Urinary bladder (tissue), 4 donors: ENCODE measurements around the gene NEK4. TPM values are rescaled to one million over a fixed set of nuclear protein-coding genes. Genes with fewer than 3 reads are reported as not detected.

Source experiments
- DNase-seq: peaks from one replicate; pipeline ENCODE4 v3.0.0-alpha.2; 2015; ENCODE audit errors: extremely low spot score
- H3K27ac ChIP-seq: one replicate; pipeline ENCODE4 v1.5.1; 2013; ENCODE audit warnings: low read depth, mild to moderate bottlenecking, moderate library complexity
- H3K36me3 ChIP-seq: one replicate; pipeline ENCODE4 v1.6.1; 2013; ENCODE audit warnings: mild to moderate bottlenecking, moderate library complexity; ENCODE audit not compliant: insufficient read depth
- H3K4me1 ChIP-seq: one replicate; pipeline ENCODE4 v1.6.1; 2013; ENCODE audit warnings: mild to moderate bottlenecking, moderate library complexity; ENCODE audit not compliant: insufficient read depth
- H3K4me3 ChIP-seq: one replicate; pipeline ENCODE4 v1.5.1; 2013; ENCODE audit warnings: low read depth, low read length
- WGBS: extraction: QIAGEN DNeasy Blood & Tissue Kit; methylation state at CpG from one replicate; pipeline ENCODE4 v1.1.7; 2013; 5-methylcytosine and 5-hydroxymethylcytosine counted together
- polyA plus RNA-seq: library from polyadenylated mRNA; stranded (reverse); fragments of 200-250 nt; gene quantifications from one replicate; pipeline ENCODE4 v1.2.3, GENCODE V29; 2013
- total RNA-seq: library from RNA; depleted of rRNA; stranded (reverse); fragments of >200 nt; gene quantifications from one replicate; pipeline ENCODE4 v1.2.3, GENCODE V29; 2014
- donor health status: healthy with polysubstance abuse.
- donor health status: healthy.

Gene NEK4
- total and polyA plus RNA-seq, 2 donors: 11.5 to 29.7 TPM

DNA sequence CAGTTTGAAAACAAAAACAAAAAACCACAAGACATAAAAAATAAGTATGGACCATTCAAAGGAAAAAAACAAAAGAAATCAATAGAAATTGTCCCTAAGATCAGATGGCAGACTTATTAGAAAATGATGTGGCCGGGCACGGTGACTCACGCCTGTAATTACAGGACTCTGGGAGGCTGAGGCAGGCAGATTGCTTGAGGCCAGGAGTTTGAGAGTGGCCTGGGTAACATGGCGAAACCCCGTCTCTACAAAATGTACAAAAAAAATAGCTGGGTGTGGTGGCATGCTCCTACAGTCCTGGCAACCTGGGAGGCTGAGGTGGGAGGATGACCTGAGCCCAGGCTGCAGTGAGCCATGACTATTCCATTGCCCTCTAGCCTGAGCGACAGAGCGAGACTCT, 48.2 kb downstream of the NEK4 start:
- Histone ChIP-seq H3K36me3 (no peaks in the 10 kb centered on the region), H3K4me1 (no peaks in the 10 kb centered on the region), H3K4me3 (no peak overlapping the region), H3K27ac (no peak overlapping the region)
- WGBS: 97% methylated on average over 7 of the region's 7 CpGs
- no peak for DNase-seq

GRCh38 chr3:52721730-52722008, 49.1 kb downstream of the NEK4 start:
- WGBS: 94% methylated on average over 1 of the region's 1 CpG
- Histone ChIP-seq H3K4me3 (no peak overlapping the region), H3K27ac (no peak overlapping the region), H3K4me1 (no peaks in the 10 kb centered on the region), H3K36me3 (no peaks in the 10 kb centered on the region)
- DNase-seq: no peak

DNA sequence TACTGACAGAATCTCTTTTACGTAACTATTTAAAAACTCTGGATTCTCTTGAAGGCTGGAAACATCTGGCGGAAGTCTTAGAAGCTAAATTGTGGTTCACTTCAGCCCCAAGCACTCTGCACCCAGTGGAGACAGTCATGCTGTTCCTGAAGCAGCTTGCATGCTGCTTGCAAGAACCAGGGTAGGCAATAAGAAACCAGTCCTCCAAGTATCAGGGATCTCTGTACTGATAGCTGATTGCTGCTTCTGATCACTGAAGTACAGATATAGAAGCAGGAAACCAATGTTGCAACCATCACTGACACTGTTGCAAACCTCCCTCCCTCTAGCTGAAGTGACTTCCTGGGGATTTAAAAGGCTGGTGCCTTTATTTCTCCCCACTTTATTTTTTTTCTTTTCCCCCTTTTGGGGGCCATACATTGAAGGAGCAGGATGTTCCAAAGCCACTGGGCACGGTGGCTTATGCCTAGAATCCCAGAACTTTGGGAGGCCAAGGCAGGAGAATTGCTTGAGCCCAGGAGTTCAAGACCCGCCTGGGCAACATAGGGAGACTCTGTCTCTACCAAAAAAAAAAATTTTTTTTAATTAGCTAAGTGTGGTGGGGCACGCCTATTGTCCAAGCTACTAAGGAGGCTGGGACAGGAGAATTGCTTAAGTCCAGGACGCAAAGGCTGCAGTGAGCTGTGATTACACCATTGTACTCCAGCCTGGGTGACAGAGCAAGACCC, 49.6 kb downstream of the NEK4 start:
- DNase-seq: no peak
- no peak overlapping the region for H3K4me3 ChIP-seq
- WGBS: 87% methylated on average over 6 of the region's 6 CpGs
- H3K4me1 ChIP-seq: no peaks in the 10 kb centered on the region
- no peaks in the 10 kb centered on the region for H3K36me3 ChIP-seq
- no peak overlapping the region for H3K27ac ChIP-seq

DNA sequence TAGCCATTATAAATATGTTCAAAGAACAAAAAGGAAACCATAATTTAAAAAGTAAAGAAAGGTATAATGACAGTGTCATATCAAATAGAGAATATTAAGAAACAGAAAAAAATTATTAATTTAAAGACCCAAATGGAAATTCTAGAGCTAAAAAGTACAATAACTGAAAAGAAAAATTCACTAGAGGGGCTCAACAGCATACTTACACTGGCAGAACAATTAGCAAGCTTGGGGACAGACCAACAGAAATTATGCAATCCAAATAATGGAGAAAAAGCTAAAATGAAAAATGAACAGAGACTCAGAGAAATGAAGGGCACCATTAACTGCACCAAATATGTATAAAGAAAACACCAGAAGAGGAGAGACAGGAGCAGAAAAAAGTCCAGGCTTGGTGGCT, 51.1 kb downstream of the NEK4 start:
- Histone ChIP-seq H3K4me3 (no peak overlapping the region), H3K4me1 (no peaks in the 10 kb centered on the region), H3K27ac (no peak overlapping the region), H3K36me3 (no peaks in the 10 kb centered on the region)
- DNase-seq: no peak

DNA sequence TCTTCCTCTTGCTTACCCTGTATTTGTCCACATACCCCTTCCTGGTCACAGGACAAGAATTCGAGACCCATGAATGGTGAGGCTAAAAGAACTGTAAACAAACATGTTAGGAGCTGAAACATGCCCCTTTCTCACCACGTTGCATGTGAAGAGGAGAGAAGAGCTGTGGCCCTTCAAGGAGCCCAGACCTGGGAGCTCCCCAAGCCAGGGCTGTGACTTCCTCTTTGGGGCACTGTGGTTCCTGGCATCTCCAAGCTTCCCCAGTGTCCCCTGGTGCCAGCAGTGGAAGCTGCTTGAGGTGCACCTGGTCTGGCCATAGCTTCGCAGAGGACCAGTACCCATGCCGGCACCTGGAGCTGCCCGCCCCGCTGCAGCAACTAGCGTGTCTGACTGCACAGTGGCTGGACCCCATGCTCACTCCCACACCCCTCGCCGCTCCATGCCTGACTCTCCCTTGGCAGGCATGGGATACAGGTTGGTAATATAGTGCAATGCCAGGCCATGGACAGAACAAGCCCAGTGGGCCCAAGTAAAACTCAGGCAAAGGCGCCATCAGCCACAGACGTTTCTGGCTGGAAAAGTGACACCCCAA, 54.9 kb downstream of the NEK4 start:
- no peaks in the 10 kb centered on the region for H3K4me1 ChIP-seq
- 90% methylated on average over 11 of the region's 11 CpGs for WGBS
- no peak overlapping the region for H3K27ac ChIP-seq
- no peaks in the 10 kb centered on the region for H3K36me3 ChIP-seq
- no peak for DNase-seq
- H3K4me3 ChIP-seq: no peak overlapping the region

- 40% methylated on average over 39 of the region's 39 CpGs for WGBS
Observed at GRCh38 chr3:52714335-52715302, 56.1 kb downstream of the NEK4 start.

GRCh38 chr3:52712291-52713212, 58.2 kb downstream of the NEK4 start:
- no peak overlapping the region for H3K4me3 ChIP-seq
- H3K27ac ChIP-seq: no peak overlapping the region
- H3K4me1 ChIP-seq: no peaks in the 10 kb centered on the region
- WGBS: 94% methylated on average over 17 of the region's 17 CpGs
- no peak for DNase-seq
- H3K36me3 ChIP-seq: no peaks in the 10 kb centered on the region

More at GRCh38 chr3:52714335-52715302, 56.1 kb downstream of the NEK4 start:
- Histone ChIP-seq H3K4me3 (no peak overlapping the region), H3K36me3 (no peaks in the 10 kb centered on the region), H3K4me1 (no peaks in the 10 kb centered on the region), H3K27ac (no peak overlapping the region)
- DNase-seq: no peak

DNA sequence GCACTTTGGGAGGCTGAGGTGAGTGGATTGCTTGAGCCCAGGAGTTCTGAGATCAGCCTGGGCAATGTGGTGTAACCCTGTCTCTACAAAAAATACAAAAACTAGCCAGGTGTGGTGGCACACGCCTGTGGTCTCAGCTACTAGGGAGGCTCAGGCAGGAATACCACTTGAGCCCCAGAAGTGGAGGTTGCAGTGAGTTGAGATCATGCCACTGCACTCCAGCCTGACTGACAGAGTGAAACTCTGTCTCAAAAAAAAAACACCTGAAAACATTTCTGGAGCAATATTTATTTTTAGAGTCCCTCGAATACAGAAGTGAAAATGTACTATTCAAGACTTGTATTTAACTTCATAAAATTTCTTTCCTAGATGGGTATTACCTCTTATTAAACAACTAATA, 60.2 kb downstream of the NEK4 start:
- Histone ChIP-seq H3K4me3 (no peak overlapping the region), H3K4me1 (no peaks in the 10 kb centered on the region)
- 86% methylated on average over 2 of the region's 2 CpGs for WGBS

GRCh38 chr3:52707585-52707984, 63.2 kb downstream of the NEK4 start:
- H3K36me3 ChIP-seq: no peaks in the 10 kb centered on the region
- no peak overlapping the region for H3K27ac ChIP-seq
- WGBS: 76% methylated on average over 4 of the region's 4 CpGs
- no peak overlapping the region for H3K4me3 ChIP-seq
- no peaks in the 10 kb centered on the region for H3K4me1 ChIP-seq
- DNase-seq: no peak

More for the DNA sequence above, 60.2 kb downstream of the NEK4 start:
- Histone ChIP-seq H3K27ac (no peak overlapping the region), H3K36me3 (no peaks in the 10 kb centered on the region)
- no peak for DNase-seq

DNA sequence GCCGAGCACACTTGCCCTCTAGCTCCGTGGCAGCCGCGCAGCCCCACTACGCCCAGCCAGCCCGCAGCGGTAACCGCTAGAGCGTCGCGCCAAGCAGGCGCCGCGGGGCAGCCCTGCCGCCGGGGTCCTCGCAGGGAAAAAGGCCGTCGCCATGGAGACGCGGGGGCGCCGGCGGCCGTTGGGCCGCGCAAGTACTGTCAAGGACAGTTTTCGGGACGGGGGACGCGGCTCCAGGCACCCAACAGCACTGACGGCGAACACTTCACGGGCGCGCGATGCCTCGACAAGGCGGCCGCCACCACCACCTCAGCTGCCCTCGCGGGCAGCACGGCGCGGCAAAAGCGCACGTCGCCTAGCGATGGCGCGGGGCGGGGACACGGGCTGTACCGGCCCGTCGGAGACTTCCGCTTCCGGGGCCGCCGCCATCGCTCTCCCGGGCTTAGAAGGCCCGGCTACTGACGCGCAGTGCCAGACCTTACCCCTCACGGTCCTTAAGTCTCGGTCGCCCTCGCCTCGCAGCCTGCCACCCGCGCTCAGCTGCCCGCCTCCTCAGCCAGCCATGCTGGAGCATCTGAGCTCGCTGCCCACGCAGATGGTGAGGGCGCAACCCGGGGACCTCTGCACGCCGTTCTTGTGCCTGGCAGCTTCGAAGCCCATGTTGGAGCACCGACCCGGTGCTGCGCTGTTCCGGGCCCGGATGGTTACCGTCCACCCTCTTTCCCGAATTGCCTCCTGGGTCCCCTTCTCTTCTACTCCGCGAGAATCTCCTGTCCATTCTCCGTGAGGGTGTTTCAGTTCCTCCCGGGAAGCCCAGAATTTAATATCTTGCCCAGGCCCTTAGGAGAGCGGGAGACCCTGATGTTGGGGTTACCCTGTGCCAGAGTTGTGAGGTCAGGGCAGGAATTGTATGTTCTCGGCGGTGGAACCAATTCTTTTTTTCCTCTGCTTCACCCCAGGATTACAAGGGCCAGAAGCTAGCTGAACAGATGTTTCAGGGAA, 64.8 kb downstream of the NEK4 start, which contains the start of the genes GLT8D1 and SPCS1:
Gene GLT8D1, minus strand, starts transcription at position 104 of the 999 bp plus-strand sequence. CDS start 5,331 bp downstream, outside the sequence.
Gene SPCS1, plus strand, starts transcription at position 419 of the 999 bp plus-strand sequence. Its CDS starts 141 bp downstream, at position 560.
- under 1% methylated on average over 94 of the region's 94 CpGs for WGBS
- H3K4me3 ChIP-seq: peak within 1 kb of the TSS; percentile 90
- peak within 1 kb of the TSS; percentile 90 for H3K27ac ChIP-seq
- H3K36me3 ChIP-seq: no peaks in the 10 kb centered on the region
- no peak for DNase-seq
- no peaks in the 10 kb centered on the region for H3K4me1 ChIP-seq

DNA sequence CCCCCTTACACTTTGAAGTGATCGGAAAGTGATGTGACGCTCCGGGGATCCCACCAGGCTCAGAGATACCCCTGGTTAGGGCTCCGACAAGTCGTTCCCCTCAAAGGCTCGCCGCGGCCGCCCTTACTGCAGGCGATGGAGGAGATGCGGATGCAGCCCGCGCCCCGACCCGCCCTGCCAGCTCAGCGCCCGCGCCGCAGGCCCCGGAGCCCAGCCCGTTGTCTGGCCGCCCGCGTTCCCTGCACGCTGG, 65.4 kb downstream of the NEK4 start:
- H3K27ac ChIP-seq: peak overlapping the region; percentile 90
- H3K36me3 ChIP-seq: no peaks in the 10 kb centered on the region
- under 1% methylated on average over 25 of the region's 25 CpGs for WGBS
- H3K4me3 ChIP-seq: peak overlapping the region; percentile 90
- no peak for DNase-seq
- no peaks in the 10 kb centered on the region for H3K4me1 ChIP-seq
